Gastrocnemius medialis (tissue), 4 donors: ENCODE results near the gene KCNE3.

Experiments used
- CTCF ChIP-seq, 5 experiments: fragments of 450-650 bp in 3 of 5; fragments of 200-600 bp in 2 of 5; sonication (generic) in 2 of 5; IDR thresholded peaks in 4 of 5; conservative IDR thresholded peaks in 1 of 5; 1 replicate in 4 of 5; 2 replicates in 1 of 5; pipeline ENCODE4 v1.5.1; 2016 to 2019; ENCODE audit warnings: antibody characterized with exemption in 5 of 5, mild to moderate bottlenecking in 3 of 5, moderate library complexity in 3 of 5
- POLR2A ChIP-seq, 2 donors: fragments of 450-650 bp; IDR thresholded peaks; one replicate each; pipeline ENCODE4 v1.6.1; 2017; ENCODE audit warnings: antibody characterized with exemption in 2 of 2, mild to moderate bottlenecking in 2 of 2, moderate library complexity in 2 of 2

GRCh38 chr11:74427384-74427886 lies 39.9 kb downstream of the KCNE3 start:
- TF ChIP-seq POLR2A (IDR thresholded peaks at IDR 0.05) (no peak), CTCF (IDR thresholded peaks at IDR 0.05 in 4 of 5, conservative IDR thresholded peaks at IDR 0.05 in 1 of 5) (no peak)
